Natural killer cell (primary cell): ENCODE results near the gene DENND1B. TPM values are rescaled to one million over a fixed set of nuclear protein-coding genes. Genes with fewer than 3 reads are reported as not detected.

Experiments used
- ATAC-seq, 3 donors: fragments of 150-1000 bp in 2 of 3; fragments of 200-7000 bp in 1 of 3; cut with Tn5 transposase; 1 replicate in 1 of 3; 2 replicates in 2 of 3; pipeline ENCODE4 v1.10.0; 2021; ENCODE audit warnings: mild to moderate bottlenecking in 2 of 3, moderate library complexity in 2 of 3
- DNase-seq, 2 donors: peaks; one replicate each; pipeline versions ENCODE4 v3.0.0 to v3.0.0-alpha.2; 2013 to 2021; ENCODE audit warnings: mixed read lengths in 1 of 2
- H3K27ac ChIP-seq: one replicate; pipeline ENCODE4 v1.5.1; 2013; ENCODE audit warnings: mild to moderate bottlenecking, low read length
- H3K27me3 ChIP-seq: one replicate; pipeline ENCODE4 v1.6.1; 2013; ENCODE audit warnings: low read length; ENCODE audit not compliant: control insufficient read depth, insufficient read depth
- H3K36me3 ChIP-seq: one replicate; pipeline ENCODE4 v1.6.1; 2013; ENCODE audit warnings: low read length; ENCODE audit not compliant: control insufficient read depth, insufficient read depth
- H3K4me1 ChIP-seq: one replicate; pipeline ENCODE4 v1.6.1; 2013; ENCODE audit warnings: low read length; ENCODE audit not compliant: control insufficient read depth, insufficient read depth
- H3K4me3 ChIP-seq: one replicate; pipeline ENCODE4 v1.5.1; 2013; ENCODE audit warnings: low read length
- H3K9me3 ChIP-seq: one replicate; pipeline ENCODE4 v1.6.1; 2013; ENCODE audit warnings: low read length; ENCODE audit not compliant: control insufficient read depth, insufficient read depth
- H3K27ac Mint-ChIP-seq, 2 donors: one replicate each; pipeline ENCODE4 v1.8.0; 2022; ENCODE audit warnings: mild to moderate bottlenecking in 2 of 2, mixed read lengths in 2 of 2, moderate library complexity in 1 of 2
- H3K27me3 Mint-ChIP-seq, 2 donors: one replicate each; pipeline ENCODE4 v1.8.0; 2022; ENCODE audit warnings: low read depth in 2 of 2, mixed read lengths in 2 of 2
- H3K36me3 Mint-ChIP-seq: one replicate; pipeline ENCODE4 v1.8.0; 2022; ENCODE audit warnings: mixed read lengths
- H3K4me1 Mint-ChIP-seq, 2 donors: one replicate each; pipeline ENCODE4 v1.8.0; 2022; ENCODE audit warnings: mixed read lengths in 2 of 2
- H3K4me3 Mint-ChIP-seq: one replicate; pipeline ENCODE4 v1.8.0; 2022; ENCODE audit warnings: mild to moderate bottlenecking, moderate library complexity, mixed read lengths
- H3K9me3 Mint-ChIP-seq, 2 donors: one replicate each; pipeline ENCODE4 v1.8.0; 2022; ENCODE audit warnings: mixed read lengths in 2 of 2
- WGBS: methylation state at CpG from one replicate; pipeline ENCODE4 v1.1.7; 2013; ENCODE audit warnings: missing lambda C conversion rate; ENCODE audit not compliant: insufficient coverage; 5-methylcytosine and 5-hydroxymethylcytosine counted together
- intact Hi-C: fragments of 100-400 bp; cut with micrococcal nuclease; formaldehyde crosslinking; loops from one replicate; pipeline ENCODE4 v1.14.2; 2022
- total RNA-seq, 4 donors: library from RNA; stranded (reverse); fragments of 120-200 nt in 1 of 4; gene quantifications; one replicate each; pipeline versions ENCODE4 v1.2.3 to v1.2.4, GENCODE V29; 2013 to 2022
- TF ChIP-seq, protein P1 (sequence below): fragments of 200-600 bp; IDR thresholded peaks from one replicate; pipeline ENCODE4 v1.8.0; 2022; ENCODE audit warnings: antibody characterized with exemption

The DENND1B gene
- total RNA-seq, 3 donors from 2014 or later (not counting 1 experiment from before 2014, with no cell fraction given), result 35.4 to 62.5 (median 37.5) TPM

DNA sequence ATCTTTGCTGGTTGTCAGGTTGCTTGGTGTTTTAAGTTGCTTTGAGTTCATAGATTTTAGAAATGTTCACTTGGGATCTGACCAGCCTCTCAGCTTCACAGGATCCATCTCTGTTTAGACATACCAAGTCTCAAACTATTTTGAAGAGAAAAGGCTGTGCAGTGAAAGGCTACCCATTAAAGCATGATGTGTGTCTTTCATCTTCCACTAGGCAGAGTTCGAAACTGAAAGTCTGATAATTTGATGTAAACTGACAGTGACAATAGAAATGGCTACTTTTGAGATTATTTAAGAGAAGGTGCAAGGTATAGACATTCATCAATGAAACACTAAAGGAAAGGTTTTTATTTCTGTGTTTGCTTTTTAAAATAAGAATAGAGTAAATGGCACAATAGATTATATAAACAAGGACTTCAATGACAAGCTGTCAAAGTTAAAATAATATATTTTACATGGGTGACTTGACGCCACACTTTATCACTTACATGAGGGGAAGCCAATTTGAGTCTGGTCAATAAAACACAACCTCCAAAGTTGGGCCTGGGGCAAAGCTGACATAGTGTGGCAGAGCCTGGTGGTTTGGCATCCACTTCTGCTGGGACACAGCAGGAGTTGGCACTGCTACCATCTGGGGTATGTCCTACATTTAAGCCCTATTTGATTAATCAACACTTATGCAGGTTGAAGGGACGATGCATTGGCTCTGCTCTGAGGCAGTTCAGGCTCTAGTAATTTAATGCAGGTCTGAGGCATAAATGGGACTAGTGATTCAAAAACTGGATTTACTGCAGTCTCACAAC lies 309.6 kb downstream of the DENND1B start:
- peaks cover 0 to 10% of the 10 kb centered on the region in 2 donors for H3K4me1 Mint-ChIP-seq
- H3K4me3 Mint-ChIP-seq, result no peak overlapping the region
- Histone ChIP-seq H3K4me3 (no peak overlapping the region), H3K9me3 (no peaks in the 10 kb centered on the region), H3K27ac (no peak overlapping the region), H3K36me3 (no peaks in the 10 kb centered on the region), H3K4me1 (no peaks in the 10 kb centered on the region), H3K27me3 (no peaks in the 10 kb centered on the region)
- 83% methylated on average over 3 of the region's 3 CpGs for WGBS
- H3K36me3 Mint-ChIP-seq, result no peaks in the 10 kb centered on the region
- intact Hi-C loops, result no loop called here
- peaks cover 0 to 7% of the 10 kb centered on the region in 2 donors for H3K27me3 Mint-ChIP-seq
- DNase-seq (no peak), ATAC-seq (no peak)
- no peak overlapping the region for H3K27ac Mint-ChIP-seq
- TF ChIP-seq, protein P1, sequence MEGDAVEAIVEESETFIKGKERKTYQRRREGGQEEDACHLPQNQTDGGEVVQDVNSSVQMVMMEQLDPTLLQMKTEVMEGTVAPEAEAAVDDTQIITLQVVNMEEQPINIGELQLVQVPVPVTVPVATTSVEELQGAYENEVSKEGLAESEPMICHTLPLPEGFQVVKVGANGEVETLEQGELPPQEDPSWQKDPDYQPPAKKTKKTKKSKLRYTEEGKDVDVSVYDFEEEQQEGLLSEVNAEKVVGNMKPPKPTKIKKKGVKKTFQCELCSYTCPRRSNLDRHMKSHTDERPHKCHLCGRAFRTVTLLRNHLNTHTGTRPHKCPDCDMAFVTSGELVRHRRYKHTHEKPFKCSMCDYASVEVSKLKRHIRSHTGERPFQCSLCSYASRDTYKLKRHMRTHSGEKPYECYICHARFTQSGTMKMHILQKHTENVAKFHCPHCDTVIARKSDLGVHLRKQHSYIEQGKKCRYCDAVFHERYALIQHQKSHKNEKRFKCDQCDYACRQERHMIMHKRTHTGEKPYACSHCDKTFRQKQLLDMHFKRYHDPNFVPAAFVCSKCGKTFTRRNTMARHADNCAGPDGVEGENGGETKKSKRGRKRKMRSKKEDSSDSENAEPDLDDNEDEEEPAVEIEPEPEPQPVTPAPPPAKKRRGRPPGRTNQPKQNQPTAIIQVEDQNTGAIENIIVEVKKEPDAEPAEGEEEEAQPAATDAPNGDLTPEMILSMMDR, result no peak
- no peaks in the 10 kb centered on the region for H3K9me3 Mint-ChIP-seq

DNA sequence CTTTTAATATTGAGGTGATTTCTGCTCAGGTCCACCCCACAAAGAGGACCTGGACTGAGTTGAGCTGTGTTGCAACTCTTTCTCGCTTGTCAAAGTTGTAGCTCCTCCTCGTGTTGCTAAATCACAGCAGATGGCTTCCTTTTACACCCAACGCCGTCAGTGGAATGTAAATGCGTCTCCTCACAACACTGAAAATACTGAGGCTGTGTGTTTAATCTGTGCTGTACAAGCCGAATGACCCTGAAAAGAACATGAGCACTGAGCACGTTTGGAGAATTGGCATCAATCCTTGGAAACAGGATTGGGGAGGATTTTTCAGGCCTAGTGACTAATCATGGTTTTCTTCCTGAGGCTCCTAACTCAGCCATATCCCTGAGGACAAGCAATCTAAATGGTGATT lies 311.2 kb downstream of the DENND1B start:
- WGBS, result 60% methylated on average over 7 of the region's 7 CpGs
- Histone ChIP-seq H3K27me3 (no peaks in the 10 kb centered on the region), H3K4me1 (no peaks in the 10 kb centered on the region), H3K36me3 (no peaks in the 10 kb centered on the region), H3K4me3 (no peak overlapping the region), H3K9me3 (no peaks in the 10 kb centered on the region), H3K27ac (no peak overlapping the region)
- ATAC-seq, result no peak
- intact Hi-C loops, result no loop called here
- no peak overlapping the region for H3K4me3 Mint-ChIP-seq
- H3K27ac Mint-ChIP-seq, result no peak overlapping the region
- TF ChIP-seq, protein P1, result no peak
- H3K27me3 Mint-ChIP-seq, result peaks cover 0 to 6% of the 10 kb centered on the region in 2 donors
- H3K9me3 Mint-ChIP-seq, result no peaks in the 10 kb centered on the region
- DNase-seq, result no peak
- H3K4me1 Mint-ChIP-seq, result peaks cover 0 to 1% of the 10 kb centered on the region in 2 donors
- no peaks in the 10 kb centered on the region for H3K36me3 Mint-ChIP-seq

GRCh38 chr1:197463142-197463541 lies 312.1 kb downstream of the DENND1B start:
- ATAC-seq (no peak), DNase-seq (no peak)
- no peak overlapping the region for H3K27ac Mint-ChIP-seq
- intact Hi-C loops, result no loop called here
- no peaks in the 10 kb centered on the region for H3K36me3 Mint-ChIP-seq
- H3K9me3 Mint-ChIP-seq, result no peaks in the 10 kb centered on the region
- peaks cover 0 to 2% of the 10 kb centered on the region in 2 donors for H3K27me3 Mint-ChIP-seq
- TF ChIP-seq, protein P1, result no peak
- no peaks in the 10 kb centered on the region for H3K9me3 ChIP-seq
- no peaks in the 10 kb centered on the region for H3K4me1 Mint-ChIP-seq
- H3K27ac ChIP-seq, result no peak overlapping the region
- no peaks in the 10 kb centered on the region for H3K27me3 ChIP-seq
- H3K36me3 ChIP-seq, result no peaks in the 10 kb centered on the region
- no peaks in the 10 kb centered on the region for H3K4me1 ChIP-seq
- no peak overlapping the region for H3K4me3 ChIP-seq
- no peak overlapping the region for H3K4me3 Mint-ChIP-seq

GRCh38 chr1:197462539-197462938 lies 312.7 kb downstream of the DENND1B start:
- DNase-seq (no peak), ATAC-seq (no peak)
- no peak overlapping the region for H3K27ac Mint-ChIP-seq
- Histone ChIP-seq H3K27me3 (no peaks in the 10 kb centered on the region), H3K4me3 (no peak overlapping the region), H3K4me1 (no peaks in the 10 kb centered on the region), H3K9me3 (no peaks in the 10 kb centered on the region), H3K27ac (no peak overlapping the region), H3K36me3 (no peaks in the 10 kb centered on the region)
- no peaks in the 10 kb centered on the region for H3K9me3 Mint-ChIP-seq
- WGBS, result 98% methylated on average over 4 of the region's 5 CpGs
- intact Hi-C loops, result no loop called here
- no peak overlapping the region for H3K4me3 Mint-ChIP-seq
- TF ChIP-seq, protein P1, result no peak
- H3K4me1 Mint-ChIP-seq, result no peaks in the 10 kb centered on the region
- H3K36me3 Mint-ChIP-seq, result no peaks in the 10 kb centered on the region
- peaks cover 0 to 2% of the 10 kb centered on the region in 2 donors for H3K27me3 Mint-ChIP-seq
